Subcutaneous abdominal adipose tissue (tissue), 5 donors: Measurements from ENCODE around the gene SLC25A20.
"Not testable (repeated sequence)": the region's sequence is repeated elsewhere in the genome, so short reads cannot be mapped to it uniquely, and the experiment has no call there.

Source experiments
- H3K27ac ChIP-seq: one replicate; pipeline ENCODE4 v1.7.0; 2013; ENCODE audit warnings: low read depth, mild to moderate bottlenecking, inconsistent platforms, low read length, moderate library complexity
- H3K27me3 ChIP-seq, 5 donors: one replicate each; pipeline ENCODE4 v1.7.0; 2013; ENCODE audit warnings: low read length in 5 of 5, inconsistent platforms in 1 of 5; ENCODE audit not compliant: control insufficient read depth in 5 of 5, insufficient read depth in 4 of 5
- H3K36me3 ChIP-seq, 5 donors: one replicate each; pipeline ENCODE4 v1.7.0; 2013; ENCODE audit warnings: low read length in 5 of 5; ENCODE audit not compliant: control insufficient read depth in 5 of 5, insufficient read depth in 5 of 5
- H3K4me1 ChIP-seq, 5 donors: one replicate each; pipeline ENCODE4 v1.7.0; 2013; ENCODE audit warnings: low read length in 5 of 5, mild to moderate bottlenecking in 3 of 5, moderate library complexity in 1 of 5; ENCODE audit not compliant: control insufficient read depth in 5 of 5, insufficient read depth in 5 of 5
- H3K4me3 ChIP-seq, 5 donors: one replicate each; pipeline ENCODE4 v1.7.0; 2013; ENCODE audit warnings: low read length in 5 of 5, low read depth in 1 of 5
- H3K9ac ChIP-seq, 5 donors: one replicate each; pipeline ENCODE4 v1.7.0; 2013; ENCODE audit warnings: low read length in 5 of 5, mild to moderate bottlenecking in 4 of 5, moderate library complexity in 3 of 5
- H3K9me3 ChIP-seq, 5 donors: one replicate each; pipeline ENCODE4 v1.7.0; 2013; ENCODE audit warnings: low read length in 5 of 5; ENCODE audit not compliant: control insufficient read depth in 5 of 5
- donor health status: healthy.
- donor health status: healthy.
- donor health status: healthy.
- donor health status: healthy.
- donor health status: healthy.

Gene SLC25A20

GRCh38 chr3:48848816-48849515 is 49.7 kb downstream of the SLC25A20 start:
- Histone ChIP-seq H3K4me1 (peaks cover 4 to 37% (median 30%) of the 10 kb centered on the region in 5 donors), H3K27me3 (no peaks in the 10 kb centered on the region), H3K9ac (peak overlapping the region in 1 of 5 donors; percentile 71), H3K4me3 (no peak overlapping the region), H3K36me3 (peaks cover 0 to 6% (median 2%) of the 10 kb centered on the region in 5 donors), H3K9me3 (no peaks in the 10 kb centered on the region), H3K27ac (peak overlapping the region; percentile 88)

DNA sequence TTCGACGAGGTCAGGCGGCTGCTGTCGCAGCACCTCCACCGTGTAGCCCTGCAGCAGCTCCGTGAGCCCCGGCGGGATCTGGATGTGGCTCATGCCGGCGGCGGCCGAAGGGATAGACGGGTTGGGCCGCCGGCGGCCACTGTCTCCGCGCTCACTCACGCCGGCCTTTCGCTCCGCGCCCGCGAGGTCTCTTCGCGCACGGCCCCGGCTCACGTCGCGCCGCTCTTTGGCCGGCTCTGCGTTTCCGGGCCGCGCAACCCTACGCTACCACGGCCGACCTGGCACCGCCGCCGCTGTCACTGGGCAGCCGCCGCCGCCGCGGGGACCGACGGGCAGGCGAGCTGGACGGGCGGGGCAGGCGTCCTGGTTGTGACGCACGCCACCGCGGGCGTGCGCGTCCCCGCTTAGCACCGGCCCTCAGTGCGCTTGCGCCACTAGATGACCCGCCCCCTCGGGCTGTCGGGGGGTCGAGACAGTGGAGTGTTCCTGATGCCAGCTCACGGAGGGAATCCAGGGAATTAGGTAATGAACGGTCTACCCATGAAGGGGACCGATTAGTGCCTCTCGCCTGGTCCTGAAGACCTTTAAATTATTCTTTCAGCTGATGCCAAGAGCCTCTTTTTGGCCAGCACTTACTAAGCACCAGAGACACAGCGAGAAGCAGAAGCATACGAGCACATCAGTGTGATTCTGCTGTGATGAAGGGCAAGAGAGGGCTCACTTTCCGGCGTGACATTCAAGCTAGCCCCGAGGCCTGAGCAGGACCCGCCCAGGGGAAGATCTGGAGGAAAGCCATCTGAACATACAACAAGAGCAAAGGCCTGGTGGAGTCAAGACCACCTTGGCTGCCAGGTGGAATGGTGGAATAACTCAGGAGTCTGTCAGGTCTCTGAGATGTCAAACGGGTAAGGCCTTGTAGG is 50.9 kb downstream of the SLC25A20 start, which contains the start of gene PRKAR2A:
Gene PRKAR2A, minus strand, starts transcription at position 371 of the 920 bp plus-strand sequence. Its CDS starts 278 bp downstream, at position 93.
- H3K4me1 ChIP-seq = peaks cover 4 to 34% (median 27%) of the 10 kb centered on the region in 5 donors
- H3K36me3 ChIP-seq = peaks cover 0 to 6% (median 2%) of the 10 kb centered on the region in 5 donors
- peak within 1 kb of the TSS; percentile 69 to 89 (median 77) for H3K9ac ChIP-seq
- no peaks in the 10 kb centered on the region for H3K9me3 ChIP-seq
- peak within 1 kb of the TSS; percentile 88 for H3K27ac ChIP-seq
- peak within 1 kb of the TSS; percentile 70 to 91 (median 82) for H3K4me3 ChIP-seq
- H3K27me3 ChIP-seq = no peaks in the 10 kb centered on the region

DNA sequence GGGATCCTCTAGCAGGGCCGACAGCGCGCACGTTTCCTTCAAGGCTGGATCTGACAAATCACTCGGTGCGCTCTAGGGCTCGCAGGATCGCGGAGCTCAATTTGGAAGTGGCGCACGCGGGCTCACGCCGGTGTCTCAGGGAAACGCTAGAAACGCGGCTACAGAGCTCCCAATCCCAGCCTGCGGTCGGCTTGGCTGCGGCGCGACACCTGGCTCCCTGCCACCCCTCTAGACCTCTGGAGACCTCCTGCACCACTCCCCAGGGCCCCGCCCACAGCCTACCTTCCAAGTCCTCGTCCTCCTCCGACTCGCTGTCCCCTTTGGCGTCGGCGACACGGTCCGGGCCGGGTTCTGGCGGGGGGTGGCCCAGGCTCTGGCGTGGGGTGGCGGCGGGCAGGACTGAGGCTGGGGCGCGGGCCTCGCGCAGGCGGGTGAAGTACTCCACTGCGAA is 51.6 kb downstream of the SLC25A20 start:
- Histone ChIP-seq H3K27me3 (no peaks in the 10 kb centered on the region), H3K4me1 (peaks cover 4 to 34% (median 27%) of the 10 kb centered on the region in 5 donors), H3K27ac (peak overlapping the region; percentile 88), H3K9ac (peak overlapping the region; percentile 69 to 87 (median 77)), H3K4me3 (peak overlapping the region; percentile 70 to 89 (median 82)), H3K36me3 (peaks cover 0 to 3% (median 2%) of the 10 kb centered on the region in 5 donors), H3K9me3 (no peaks in the 10 kb centered on the region)

DNA sequence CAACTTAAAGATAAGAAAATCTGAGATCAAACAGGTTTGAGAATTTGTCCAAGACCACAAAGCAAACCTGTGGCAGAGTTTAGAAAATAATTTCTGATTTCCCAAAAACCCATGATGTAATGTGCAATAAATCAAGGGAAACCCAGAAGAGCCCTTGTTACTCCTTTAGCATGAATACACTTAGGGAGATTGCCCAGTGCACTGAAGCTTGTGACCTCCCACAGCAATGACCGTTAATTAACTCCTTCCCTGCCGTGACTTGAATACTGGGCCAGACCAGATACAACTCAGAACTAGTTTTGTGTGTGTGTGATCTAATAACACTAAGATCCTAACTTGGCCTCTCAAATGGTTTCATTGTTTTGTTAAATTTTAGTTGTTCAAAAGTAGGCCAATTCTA is 53.5 kb downstream of the SLC25A20 start:
- Histone ChIP-seq H3K4me1 (peaks cover 4 to 34% (median 27%) of the 10 kb centered on the region in 5 donors), H3K27ac (peak overlapping the region; percentile 88), H3K9ac (peak overlapping the region in 3 of 5 donors; percentile 17 to 31 (median 24)), H3K4me3 (peak overlapping the region in 3 of 5 donors; percentile 42 to 53 (median 44)), H3K36me3 (no peaks in the 10 kb centered on the region), H3K27me3 (no peaks in the 10 kb centered on the region), H3K9me3 (no peaks in the 10 kb centered on the region)

DNA sequence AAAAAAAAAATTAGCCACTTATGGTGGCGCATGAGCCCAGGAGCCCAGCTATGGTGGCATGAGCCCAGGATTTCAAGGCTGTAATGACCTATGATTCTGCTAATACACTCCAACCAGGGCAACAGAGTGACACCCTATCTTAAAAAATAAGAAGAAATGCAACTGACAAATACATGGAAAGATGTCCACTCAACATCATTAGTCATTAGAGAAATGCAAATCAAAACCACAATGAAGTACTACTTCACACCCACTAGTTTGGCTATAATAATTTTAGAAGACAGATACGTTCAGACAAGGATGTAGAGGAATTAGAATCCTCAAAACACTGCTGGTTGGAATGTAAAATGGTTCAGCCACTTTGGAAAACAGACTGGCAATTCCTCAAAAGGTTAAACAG is 61.5 kb downstream of the SLC25A20 start:
- Histone ChIP-seq H3K4me3 (no peak overlapping the region), H3K27ac (no peak overlapping the region), H3K4me1 (peaks cover 0 to 13% (median 6%) of the 10 kb centered on the region in 5 donors), H3K27me3 (no peaks in the 10 kb centered on the region), H3K9me3 (no peaks in the 10 kb centered on the region), H3K36me3 (peaks cover 0 to 4% (median 0%) of the 10 kb centered on the region in 5 donors), H3K9ac (no peak overlapping the region)

GRCh38 chr3:48835650-48836366 is 62.9 kb downstream of the SLC25A20 start:
- Histone ChIP-seq H3K4me1 (peaks cover 0 to 24% (median 9%) of the 10 kb centered on the region in 5 donors), H3K27me3 (no peaks in the 10 kb centered on the region), H3K9me3 (no peaks in the 10 kb centered on the region), H3K9ac (no peak overlapping the region), H3K36me3 (peaks cover 0 to 4% (median 0%) of the 10 kb centered on the region in 5 donors), H3K27ac (no peak overlapping the region), H3K4me3 (no peak overlapping the region)

DNA sequence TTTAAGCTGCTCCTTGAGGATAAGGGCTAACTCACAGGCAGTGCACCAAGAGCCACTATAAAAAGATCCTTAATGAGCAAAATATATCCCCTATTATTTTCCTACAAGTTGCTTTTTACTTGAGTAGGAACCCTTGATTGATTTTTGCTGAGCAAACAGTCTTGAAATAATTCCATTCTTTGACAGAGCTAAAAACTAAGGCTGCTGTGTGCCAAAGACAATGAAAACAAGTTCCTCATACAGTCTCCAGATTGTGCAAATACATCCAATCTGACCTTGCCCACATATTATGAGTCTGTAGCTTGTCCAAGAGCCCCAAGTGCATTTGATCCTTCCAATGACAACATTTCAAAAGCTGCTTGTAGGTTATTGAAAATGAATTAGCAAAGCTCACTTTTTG is 66.0 kb downstream of the SLC25A20 start:
- H3K9me3 ChIP-seq = no peaks in the 10 kb centered on the region

GRCh38 chr3:48830715-48831114 is 68.0 kb downstream of the SLC25A20 start:
- H3K9me3 ChIP-seq = no peaks in the 10 kb centered on the region
- peaks cover 0 to 29% (median 13%) of the 10 kb centered on the region in 5 donors for H3K4me1 ChIP-seq
- H3K9ac ChIP-seq = no peak overlapping the region
- H3K4me3 ChIP-seq = no peak overlapping the region
- peak overlapping the region; percentile 24 for H3K27ac ChIP-seq
- no peaks in the 10 kb centered on the region for H3K36me3 ChIP-seq
- H3K27me3 ChIP-seq = no peaks in the 10 kb centered on the region

More for the DNA sequence above, 66.0 kb downstream of the SLC25A20 start:
- Histone ChIP-seq H3K9ac (no peak overlapping the region), H3K4me3 (no peak overlapping the region), H3K27me3 (no peaks in the 10 kb centered on the region), H3K36me3 (no peaks in the 10 kb centered on the region), H3K4me1 (peaks cover 0 to 26% (median 9%) of the 10 kb centered on the region in 5 donors), H3K27ac (no peak overlapping the region)

DNA sequence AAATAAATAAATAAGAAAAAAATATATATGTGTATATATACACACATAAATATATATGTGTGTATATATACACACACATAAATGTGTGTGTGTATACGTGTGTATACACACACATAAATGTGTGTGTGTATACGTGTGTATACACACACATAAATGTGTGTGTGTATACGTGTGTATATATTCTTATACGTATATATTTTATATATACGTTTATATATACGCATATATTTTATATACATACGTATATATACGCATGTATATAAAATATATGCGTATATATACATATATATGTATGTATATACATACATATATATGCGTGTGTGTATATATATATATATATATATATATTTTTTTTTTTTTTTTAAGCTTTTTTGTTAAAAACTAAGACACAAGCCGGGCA is 69.2 kb downstream of the SLC25A20 start:
- H3K9ac ChIP-seq, H3K27me3 ChIP-seq, H3K27ac ChIP-seq, H3K9me3 ChIP-seq, H3K4me3 ChIP-seq, H3K36me3 ChIP-seq: not testable (repeated sequence)
- peaks cover 0 to 29% (median 13%) of the 10 kb centered on the region in 5 donors for H3K4me1 ChIP-seq
